Osteoblast (primary cell): ENCODE measurements around the gene PRXL2C. TPM values are rescaled to one million over a fixed set of nuclear protein-coding genes. Genes with fewer than 3 reads are reported as not detected.

Experiments
- DNase-seq: peaks from one replicate; pipeline ENCODE4 v3.0.0; 2011; ENCODE audit warnings: low spot score, mixed read lengths; ENCODE audit not compliant: insufficient read length; ENCODE audit errors: missing footprints
- H2AFZ ChIP-seq: 2 replicates; pipeline ENCODE4 v1.6.0; 2011; ENCODE audit warnings: mild to moderate bottlenecking, low read length
- H3K27ac ChIP-seq: 2 replicates; pipeline ENCODE4 v1.5.1; 2011; ENCODE audit warnings: mild to moderate bottlenecking, low read depth, low read length, moderate library complexity
- H3K27me3 ChIP-seq: 2 replicates; pipeline ENCODE4 v1.6.0; 2012; ENCODE audit warnings: mild to moderate bottlenecking, control low read depth, inconsistent platforms, low read length, moderate library complexity; ENCODE audit not compliant: insufficient read depth
- H3K36me3 ChIP-seq: 2 replicates; pipeline ENCODE4 v1.5.1; 2011; ENCODE audit warnings: mild to moderate bottlenecking, low read length, control low read depth, moderate library complexity; ENCODE audit not compliant: insufficient read depth
- H3K4me1 ChIP-seq: 2 replicates; pipeline ENCODE4 v1.5.1; 2011; ENCODE audit warnings: mild to moderate bottlenecking, low read length, control low read depth, moderate library complexity; ENCODE audit not compliant: insufficient read depth
- H3K4me2 ChIP-seq: 2 replicates; pipeline ENCODE4 v1.6.0; 2011; ENCODE audit warnings: mild to moderate bottlenecking, low read length; ENCODE audit not compliant: insufficient read depth
- H3K4me3 ChIP-seq: fragments of 200-600 bp; sonication (generic); 3 replicates; pipeline ENCODE4 v1.5.1; 2012; ENCODE audit warnings: mild to moderate bottlenecking, low read length, inconsistent platforms; ENCODE audit not compliant: insufficient read depth
- H3K79me2 ChIP-seq: 2 replicates; pipeline ENCODE4 v1.6.0; 2012; ENCODE audit warnings: mild to moderate bottlenecking, low read length, control low read depth, inconsistent platforms; ENCODE audit not compliant: insufficient read depth
- H3K9me3 ChIP-seq: 2 replicates; pipeline ENCODE4 v1.5.1; 2011; ENCODE audit warnings: low read depth, low read length, control low read depth
- H4K20me1 ChIP-seq: 2 replicates; pipeline ENCODE4 v1.6.0; 2012; ENCODE audit warnings: mild to moderate bottlenecking, low read length, control low read depth; ENCODE audit not compliant: insufficient read depth
- CTCF ChIP-seq: IDR thresholded peaks from 2 replicates; pipeline ENCODE4 v1.5.1; 2011; ENCODE audit warnings: mild to moderate bottlenecking, low read depth, low read length, moderate library complexity; ENCODE audit errors: extremely low read depth
- total RNA-seq: library from RNA; depleted of rRNA; stranded (reverse); fragments of >200 nt; gene quantifications from 2 replicates; pipeline ENCODE4 v1.2.3, GENCODE V29; 2012

PRXL2C gene
- total RNA-seq, 1 donor, result 30.8 TPM

- no peaks in the 10 kb centered on the region for H3K36me3 ChIP-seq
- DNase-seq, result no peak
- H3K27ac ChIP-seq, result no peak overlapping the region
- no peak for TF ChIP-seq CTCF
- H3K79me2 ChIP-seq, result no peaks in the 10 kb centered on the region
- no peak overlapping the region for H3K4me3 ChIP-seq
- H3K9me3 ChIP-seq, result no peaks in the 10 kb centered on the region
- H3K27me3 ChIP-seq, result peaks cover 6% of the 10 kb centered on the region
- no peak overlapping the region for H3K4me2 ChIP-seq
- no peak overlapping the region for H2AFZ ChIP-seq
- H3K4me1 ChIP-seq, result peaks cover 15% of the 10 kb centered on the region
- no peaks in the 10 kb centered on the region for H4K20me1 ChIP-seq
Observed at GRCh38 chr9:96626912-96627311, 28.2 kb downstream of the PRXL2C start.

- Histone ChIP-seq H3K4me1 (peaks cover 6% of the 10 kb centered on the region), H3K27me3 (no peaks in the 10 kb centered on the region), H2AFZ (no peak overlapping the region), H3K4me2 (no peak overlapping the region), H3K36me3 (no peaks in the 10 kb centered on the region), H3K79me2 (peaks cover 15% of the 10 kb centered on the region), H3K9me3 (no peaks in the 10 kb centered on the region), H3K4me3 (no peak overlapping the region), H4K20me1 (no peaks in the 10 kb centered on the region), H3K27ac (no peak overlapping the region)
- TF ChIP-seq CTCF, result no peak
- DNase-seq, result peak; percentile 75
Observed at GRCh38 chr9:96621618-96622017, 33.5 kb downstream of the PRXL2C start.

- no peaks in the 10 kb centered on the region for H3K27me3 ChIP-seq
- H3K4me2 ChIP-seq, result no peak overlapping the region
- no peaks in the 10 kb centered on the region for H3K36me3 ChIP-seq
- peaks cover 15% of the 10 kb centered on the region for H3K79me2 ChIP-seq
- no peak overlapping the region for H3K27ac ChIP-seq
- peaks cover 6% of the 10 kb centered on the region for H3K4me1 ChIP-seq
- no peak for DNase-seq
- no peak for TF ChIP-seq CTCF
- H4K20me1 ChIP-seq, result no peaks in the 10 kb centered on the region
- H2AFZ ChIP-seq, result no peak overlapping the region
- no peak overlapping the region for H3K4me3 ChIP-seq
- no peaks in the 10 kb centered on the region for H3K9me3 ChIP-seq
Observed at GRCh38 chr9:96620832-96621269, 34.3 kb downstream of the PRXL2C start.

- Histone ChIP-seq H4K20me1 (no peaks in the 10 kb centered on the region), H3K27me3 (no peaks in the 10 kb centered on the region), H3K27ac (peak overlapping the region; percentile 57), H3K4me2 (peak overlapping the region; percentile 64), H3K9me3 (no peaks in the 10 kb centered on the region), H2AFZ (peak overlapping the region; percentile 82), H3K79me2 (peaks cover 19% of the 10 kb centered on the region), H3K4me1 (peaks cover 6% of the 10 kb centered on the region), H3K4me3 (peak overlapping the region; percentile 79), H3K36me3 (no peaks in the 10 kb centered on the region)
- peak; percentile 50 for DNase-seq
- no peak for TF ChIP-seq CTCF
Observed at GRCh38 chr9:96620181-96620514, 35.0 kb downstream of the PRXL2C start.
